Progenitor cell of endocrine pancreas (in vitro differentiated cells): Measurements from ENCODE around the gene TSR3. TPM values are rescaled to one million over a fixed set of nuclear protein-coding genes. Genes with fewer than 3 reads are reported as not detected.

ENCODE experiments used
- DNase-seq: peaks from one replicate; pipeline ENCODE4 v3.0.0; 2021; ENCODE audit warnings: low spot score; ENCODE audit not compliant: unreplicated experiment
- H3K27ac Mint-ChIP-seq: 2 replicates; pipeline ENCODE4 v1.8.0; 2021; ENCODE audit warnings: mild to moderate bottlenecking, moderate library complexity, mixed read lengths
- H3K27me3 Mint-ChIP-seq: 2 replicates; pipeline ENCODE4 v1.8.0; 2021; ENCODE audit warnings: mixed read lengths
- H3K36me3 Mint-ChIP-seq: 2 replicates; pipeline ENCODE4 v1.8.0; 2022; ENCODE audit warnings: mixed read lengths; ENCODE audit not compliant: insufficient read depth
- H3K4me1 Mint-ChIP-seq: 2 replicates; pipeline ENCODE4 v1.8.0; 2021; ENCODE audit warnings: low read depth, mixed read lengths
- H3K4me3 Mint-ChIP-seq: 2 replicates; pipeline ENCODE4 v1.8.0; 2021; ENCODE audit warnings: low read depth, mild to moderate bottlenecking, moderate library complexity, mixed read lengths
- H3K9me3 Mint-ChIP-seq: 2 replicates; pipeline ENCODE4 v1.8.0; 2021; ENCODE audit warnings: low read depth, mixed read lengths
- CTCF ChIP-seq: fragments of 200-600 bp; sonication (generic); IDR thresholded peaks from one replicate; pipeline ENCODE4 v1.5.0; 2021; ENCODE audit warnings: antibody characterized with exemption, mild to moderate bottlenecking; ENCODE audit not compliant: unreplicated experiment
- total RNA-seq: library from RNA; stranded (reverse); gene quantifications from 2 replicates; pipeline ENCODE4 v1.2.1, GENCODE V29; 2021

TSR3 gene
- total RNA-seq, 1 donor from 2014 or later = 56.8 TPM

DNA sequence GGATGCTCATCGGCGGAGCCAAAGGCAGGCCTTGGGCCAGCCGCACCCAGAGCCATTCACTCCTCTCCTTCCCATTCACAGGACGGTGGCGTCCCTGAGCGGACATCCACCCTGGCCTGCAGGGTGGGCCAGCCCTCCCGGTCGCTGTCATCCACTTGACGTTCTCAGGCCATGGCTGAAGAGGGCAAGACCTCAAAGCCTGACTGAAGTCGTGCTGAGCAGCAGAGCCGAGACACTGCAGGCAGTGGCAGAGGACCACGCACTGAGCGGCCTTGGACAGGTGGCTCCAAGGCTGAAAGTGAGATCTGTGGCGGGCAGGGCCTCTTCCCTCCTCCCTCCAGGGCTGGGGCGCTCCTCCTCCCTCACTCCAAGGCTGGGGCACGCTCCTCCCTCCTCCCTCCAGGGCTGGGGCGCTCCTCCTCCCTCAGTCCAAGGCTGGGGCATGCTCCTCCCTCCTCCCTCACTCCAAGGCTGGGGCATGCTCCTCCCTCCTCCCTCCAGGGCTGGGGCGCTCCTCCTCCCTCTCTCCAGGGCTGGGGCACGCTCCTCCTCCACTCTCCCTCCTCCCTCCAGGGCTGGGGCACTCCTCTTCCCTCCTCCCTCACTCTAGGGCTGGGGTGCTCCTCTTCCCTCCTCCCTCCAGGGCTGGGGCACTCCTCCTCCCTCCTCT, 24.2 kb upstream of the TSR3 start:
- H3K27ac Mint-ChIP-seq = no peak overlapping the region
- no peak for TF ChIP-seq CTCF
- DNase-seq = no peak
- H3K36me3 Mint-ChIP-seq = peaks cover under 1% of the 10 kb centered on the region
- H3K27me3 Mint-ChIP-seq = peaks cover 7% of the 10 kb centered on the region
- H3K4me3 Mint-ChIP-seq = no peak overlapping the region
- no peaks in the 10 kb centered on the region for H3K9me3 Mint-ChIP-seq
- peaks cover 8% of the 10 kb centered on the region for H3K4me1 Mint-ChIP-seq

GRCh38 chr16:1375298-1375640, 23.6 kb upstream of the TSR3 start:
- peaks cover 8% of the 10 kb centered on the region for H3K4me1 Mint-ChIP-seq
- DNase-seq = no peak
- H3K36me3 Mint-ChIP-seq = no peaks in the 10 kb centered on the region
- H3K27ac Mint-ChIP-seq = no peak overlapping the region
- no peaks in the 10 kb centered on the region for H3K9me3 Mint-ChIP-seq
- H3K27me3 Mint-ChIP-seq = peaks cover 7% of the 10 kb centered on the region
- no peak for TF ChIP-seq CTCF
- no peak overlapping the region for H3K4me3 Mint-ChIP-seq

DNA sequence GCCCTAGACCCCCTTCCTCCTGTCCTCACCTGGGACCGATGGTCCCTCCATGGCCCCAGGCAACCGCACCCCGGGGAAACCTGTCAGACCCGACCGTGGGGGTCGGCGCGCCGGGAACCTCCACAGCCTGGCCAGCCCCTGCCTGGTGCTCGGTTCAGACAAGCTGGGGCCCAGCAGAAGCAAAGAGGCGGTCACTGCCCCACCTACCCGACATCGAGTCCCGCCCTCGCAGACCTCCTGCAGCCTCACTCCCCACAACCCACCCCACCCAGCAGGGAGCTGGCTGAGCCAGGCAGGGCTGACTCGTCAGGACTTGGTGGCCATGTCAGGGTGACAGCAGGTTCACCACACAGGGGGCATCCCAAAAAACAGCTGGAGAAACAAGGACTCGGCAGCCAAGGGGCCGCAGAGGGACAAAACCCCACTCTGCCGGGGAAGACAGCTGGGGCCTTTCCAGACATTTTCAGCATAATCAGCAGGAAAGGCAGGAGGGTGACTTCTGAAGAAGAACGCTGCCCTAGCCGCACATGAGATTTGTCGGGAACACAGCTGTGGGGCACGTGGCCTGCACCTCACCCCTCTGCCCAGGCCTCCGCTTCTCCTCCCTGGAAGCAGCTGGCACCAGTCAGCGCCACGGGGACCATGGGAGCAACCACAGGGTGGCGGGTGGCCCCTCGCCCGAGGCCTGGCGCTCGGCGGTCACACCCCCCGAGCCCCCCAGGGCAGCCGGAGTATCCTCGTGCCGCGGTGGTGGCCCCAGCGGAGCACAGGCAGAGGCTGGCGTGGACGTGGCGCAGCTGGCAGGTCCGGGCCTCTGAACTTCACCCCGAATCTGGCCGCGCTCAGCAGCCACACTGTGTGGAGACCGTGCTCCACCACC, 23.0 kb upstream of the TSR3 start:
- H3K9me3 Mint-ChIP-seq = no peaks in the 10 kb centered on the region
- H3K4me1 Mint-ChIP-seq = peaks cover 4% of the 10 kb centered on the region
- no peak overlapping the region for H3K27ac Mint-ChIP-seq
- no peak for DNase-seq
- TF ChIP-seq CTCF = no peak
- H3K36me3 Mint-ChIP-seq = no peaks in the 10 kb centered on the region
- H3K4me3 Mint-ChIP-seq = no peak overlapping the region
- peaks cover 7% of the 10 kb centered on the region for H3K27me3 Mint-ChIP-seq

DNA sequence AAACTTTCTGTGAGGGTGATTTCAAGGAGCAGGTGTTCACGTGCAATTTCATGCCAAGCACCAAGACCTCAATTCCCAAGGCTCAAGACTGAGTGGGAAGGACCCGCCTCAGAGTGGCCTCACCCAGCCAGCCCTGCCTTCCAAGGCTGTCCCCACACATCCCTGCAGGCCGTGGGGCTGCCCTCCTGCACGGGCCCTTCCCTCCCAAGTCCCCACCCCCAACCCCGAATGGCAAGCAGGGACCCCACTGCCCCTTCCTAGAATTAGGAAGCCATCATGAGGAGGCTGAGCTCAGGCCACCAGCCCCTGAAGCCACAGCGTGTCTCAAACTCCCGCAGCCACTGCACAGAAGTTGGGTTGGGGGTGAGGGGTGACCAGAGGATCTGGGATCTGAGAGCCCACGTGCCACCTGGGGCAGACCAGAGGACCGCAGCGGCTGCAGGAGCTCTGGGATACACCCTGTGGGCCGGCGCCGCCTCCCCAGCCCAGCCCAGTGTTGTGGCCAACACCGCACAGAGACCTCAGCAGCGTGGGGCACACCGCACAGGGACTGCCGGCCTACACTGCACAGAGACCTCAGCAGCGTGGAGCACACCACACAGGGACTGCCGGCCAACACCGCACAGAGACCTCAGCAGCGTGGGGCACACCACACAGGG, 20.7 kb upstream of the TSR3 start:
- no peaks in the 10 kb centered on the region for H3K27me3 Mint-ChIP-seq
- no peaks in the 10 kb centered on the region for H3K36me3 Mint-ChIP-seq
- H3K4me1 Mint-ChIP-seq = no peaks in the 10 kb centered on the region
- H3K27ac Mint-ChIP-seq = no peak overlapping the region
- TF ChIP-seq CTCF = no peak
- DNase-seq = no peak
- no peaks in the 10 kb centered on the region for H3K9me3 Mint-ChIP-seq
- no peak overlapping the region for H3K4me3 Mint-ChIP-seq

- Mint-ChIP-seq H3K36me3 (no peaks in the 10 kb centered on the region), H3K27ac (no peak overlapping the region), H3K9me3 (no peaks in the 10 kb centered on the region), H3K4me3 (no peak overlapping the region), H3K4me1 (no peaks in the 10 kb centered on the region), H3K27me3 (no peaks in the 10 kb centered on the region)
- TF ChIP-seq CTCF = no peak
- no peak for DNase-seq
Observed at GRCh38 chr16:1371054-1371978, 19.6 kb upstream of the TSR3 start.
